ENCODE data around the gene MYD88. TPM values are rescaled to one million over a fixed set of nuclear protein-coding genes. Genes with fewer than 3 reads are reported as not detected.

Gene MYD88
- total RNA-seq, 1 experiment from 2014 or later, result 19.2 TPM

- no peaks in the 10 kb centered on the region for H3K9me3 Mint-ChIP-seq
- no peaks in the 10 kb centered on the region for H3K4me1 Mint-ChIP-seq
- ChIA-PET CTCF (interaction anchor here (0.5 kb wide), 1 partner anchor 92 kb away, joined by 3 read pairs; no protein-coding TSS in a partner anchor), POLR2A (no interaction called here)
- no peak for TF ChIP-seq ATF1 (CRISPR knock-in tag; IDR thresholded peaks at IDR 0.05)
- TF ChIP-seq ETV6 (CRISPR knock-in tag; IDR thresholded peaks at IDR 0.05), result no peak
- TF ChIP-seq TP53 (CRISPR knock-in tag; IDR thresholded peaks at IDR 0.05), result no peak
- TF ChIP-seq CTCF (IDR thresholded peaks at IDR 0.05), result no peak
- no peak for TF ChIP-seq NFYB (CRISPR knock-in tag; conservative IDR thresholded peaks at IDR 0.05; ENCODE audit: low read depth)
- TF ChIP-seq, protein P1, sequence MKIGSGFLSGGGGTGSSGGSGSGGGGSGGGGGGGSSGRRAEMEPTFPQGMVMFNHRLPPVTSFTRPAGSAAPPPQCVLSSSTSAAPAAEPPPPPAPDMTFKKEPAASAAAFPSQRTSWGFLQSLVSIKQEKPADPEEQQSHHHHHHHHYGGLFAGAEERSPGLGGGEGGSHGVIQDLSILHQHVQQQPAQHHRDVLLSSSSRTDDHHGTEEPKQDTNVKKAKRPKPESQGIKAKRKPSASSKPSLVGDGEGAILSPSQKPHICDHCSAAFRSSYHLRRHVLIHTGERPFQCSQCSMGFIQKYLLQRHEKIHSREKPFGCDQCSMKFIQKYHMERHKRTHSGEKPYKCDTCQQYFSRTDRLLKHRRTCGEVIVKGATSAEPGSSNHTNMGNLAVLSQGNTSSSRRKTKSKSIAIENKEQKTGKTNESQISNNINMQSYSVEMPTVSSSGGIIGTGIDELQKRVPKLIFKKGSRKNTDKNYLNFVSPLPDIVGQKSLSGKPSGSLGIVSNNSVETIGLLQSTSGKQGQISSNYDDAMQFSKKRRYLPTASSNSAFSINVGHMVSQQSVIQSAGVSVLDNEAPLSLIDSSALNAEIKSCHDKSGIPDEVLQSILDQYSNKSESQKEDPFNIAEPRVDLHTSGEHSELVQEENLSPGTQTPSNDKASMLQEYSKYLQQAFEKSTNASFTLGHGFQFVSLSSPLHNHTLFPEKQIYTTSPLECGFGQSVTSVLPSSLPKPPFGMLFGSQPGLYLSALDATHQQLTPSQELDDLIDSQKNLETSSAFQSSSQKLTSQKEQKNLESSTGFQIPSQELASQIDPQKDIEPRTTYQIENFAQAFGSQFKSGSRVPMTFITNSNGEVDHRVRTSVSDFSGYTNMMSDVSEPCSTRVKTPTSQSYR (CRISPR knock-in tag; IDR thresholded peaks at IDR 0.05), result no peak
- no peak for TF ChIP-seq ZNF396 (CRISPR knock-in tag; IDR thresholded peaks at IDR 0.05; ENCODE audit: borderline replicate concordance)
- TF ChIP-seq TCF7 (CRISPR knock-in tag; IDR thresholded peaks at IDR 0.05; ENCODE audit: low read depth), result no peak
- TF ChIP-seq, protein P2, sequence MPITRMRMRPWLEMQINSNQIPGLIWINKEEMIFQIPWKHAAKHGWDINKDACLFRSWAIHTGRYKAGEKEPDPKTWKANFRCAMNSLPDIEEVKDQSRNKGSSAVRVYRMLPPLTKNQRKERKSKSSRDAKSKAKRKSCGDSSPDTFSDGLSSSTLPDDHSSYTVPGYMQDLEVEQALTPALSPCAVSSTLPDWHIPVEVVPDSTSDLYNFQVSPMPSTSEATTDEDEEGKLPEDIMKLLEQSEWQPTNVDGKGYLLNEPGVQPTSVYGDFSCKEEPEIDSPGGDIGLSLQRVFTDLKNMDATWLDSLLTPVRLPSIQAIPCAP (CRISPR knock-in tag; IDR thresholded peaks at IDR 0.05), result no peak
- TF ChIP-seq ZNF423 (CRISPR knock-in tag; IDR thresholded peaks at IDR 0.05), result no peak
- TF ChIP-seq SMAD3 (CRISPR knock-in tag; IDR thresholded peaks at IDR 0.05; ENCODE audit: borderline replicate concordance), result no peak
- no peak overlapping the region for H3K27ac Mint-ChIP-seq
- no peaks in the 10 kb centered on the region for H3K27me3 Mint-ChIP-seq (ENCODE audit: low read depth)
- no peak for ATAC-seq
- H3K4me3 Mint-ChIP-seq, result no peak overlapping the region
- DNase-seq (ENCODE audit: low spot score), result no peak
- H3K36me3 Mint-ChIP-seq, result peaks cover 33% of the 10 kb centered on the region
These were observed 16.5 kb upstream of the MYD88 start for GRCh38 chr3:38121832-38122461.

DNA sequence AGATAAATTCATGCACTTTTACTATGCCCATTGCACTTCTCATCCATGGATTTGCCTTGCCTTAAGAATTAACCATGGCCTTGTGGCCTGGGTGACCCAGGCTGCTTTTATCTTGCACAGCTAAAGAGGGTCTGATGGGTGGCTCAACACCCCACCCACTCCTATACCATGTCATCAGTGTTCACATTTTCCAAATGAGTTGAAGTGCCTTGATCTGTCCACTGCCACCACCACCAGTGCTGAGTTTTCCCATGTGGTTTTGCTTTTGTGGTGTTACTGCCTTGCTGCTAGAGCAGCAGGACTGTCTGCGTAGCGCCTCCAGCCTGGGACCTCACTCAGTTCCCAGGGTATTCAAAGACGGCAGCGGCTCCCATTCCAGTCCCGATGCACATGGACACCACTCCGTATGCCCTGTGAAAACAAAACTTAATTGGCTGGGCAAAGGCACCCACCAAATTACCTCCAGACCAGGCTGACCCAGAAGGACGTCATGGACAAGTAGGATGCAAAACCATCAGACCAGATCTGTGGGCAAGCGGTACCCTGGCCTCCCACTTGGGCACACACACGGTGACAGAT, 15.7 kb upstream of the MYD88 start:
- Mint-ChIP-seq H3K4me3 (no peak overlapping the region), H3K27ac (no peak overlapping the region), H3K27me3 (ENCODE audit: low read depth) (no peaks in the 10 kb centered on the region), H3K9me3 (no peaks in the 10 kb centered on the region), H3K36me3 (peaks cover 42% of the 10 kb centered on the region), H3K4me1 (no peaks in the 10 kb centered on the region)
- DNase-seq (ENCODE audit: low spot score) (no peak), ATAC-seq (no peak)
- ChIA-PET POLR2A (no interaction called here), CTCF (no interaction called here)
- TF ChIP-seq ZNF263 (CRISPR knock-in tag; IDR thresholded peaks at IDR 0.05; ENCODE audit: low read depth) (no peak), MXD4 (CRISPR knock-in tag; IDR thresholded peaks at IDR 0.05; ENCODE audit: borderline replicate concordance) (no peak), TP53 (CRISPR knock-in tag; IDR thresholded peaks at IDR 0.05) (no peak), CBFB (CRISPR knock-in tag; IDR thresholded peaks at IDR 0.05; ENCODE audit: low read depth) (no peak), CTCF (IDR thresholded peaks at IDR 0.05) (no peak), MAX (CRISPR knock-in tag; IDR thresholded peaks at IDR 0.05) (no peak), ZNF121 (CRISPR knock-in tag; IDR thresholded peaks at IDR 0.05) (no peak), RELA (CRISPR knock-in tag; IDR thresholded peaks at IDR 0.05; ENCODE audit: borderline replicate concordance) (no peak), RORB (CRISPR knock-in tag; IDR thresholded peaks at IDR 0.05) (no peak), TEAD1 (CRISPR knock-in tag; IDR thresholded peaks at IDR 0.05) (no peak), NFATC4 (CRISPR knock-in tag; IDR thresholded peaks at IDR 0.05) (no peak), E2F5 (CRISPR knock-in tag; IDR thresholded peaks at IDR 0.05) (no peak), EMX1 (CRISPR knock-in tag; IDR thresholded peaks at IDR 0.05) (no peak), KAT7 (CRISPR knock-in tag; IDR thresholded peaks at IDR 0.05; ENCODE audit: borderline replicate concordance) (no peak), FOXP1 (CRISPR knock-in tag; IDR thresholded peaks at IDR 0.05; ENCODE audit: borderline replicate concordance) (no peak)
- TF ChIP-seq, protein P3, sequence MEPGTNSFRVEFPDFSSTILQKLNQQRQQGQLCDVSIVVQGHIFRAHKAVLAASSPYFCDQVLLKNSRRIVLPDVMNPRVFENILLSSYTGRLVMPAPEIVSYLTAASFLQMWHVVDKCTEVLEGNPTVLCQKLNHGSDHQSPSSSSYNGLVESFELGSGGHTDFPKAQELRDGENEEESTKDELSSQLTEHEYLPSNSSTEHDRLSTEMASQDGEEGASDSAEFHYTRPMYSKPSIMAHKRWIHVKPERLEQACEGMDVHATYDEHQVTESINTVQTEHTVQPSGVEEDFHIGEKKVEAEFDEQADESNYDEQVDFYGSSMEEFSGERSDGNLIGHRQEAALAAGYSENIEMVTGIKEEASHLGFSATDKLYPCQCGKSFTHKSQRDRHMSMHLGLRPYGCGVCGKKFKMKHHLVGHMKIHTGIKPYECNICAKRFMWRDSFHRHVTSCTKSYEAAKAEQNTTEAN (CRISPR knock-in tag; IDR thresholded peaks at IDR 0.05), result no peak
